Keratinocyte (primary cell): ENCODE data around the gene SMAD3. TPM values are rescaled to one million over a fixed set of nuclear protein-coding genes. Genes with fewer than 3 reads are reported as not detected.

Source experiments
- DNase-seq: peaks from one replicate; pipeline ENCODE4 v3.0.0-alpha.2; 2011; ENCODE audit warnings: low read depth, missing footprints, low spot score
- FAIRE-seq: peaks from 2 replicates; lab custom pipeline; 2011; peaks lifted over from hg19 to GRCh38; lab: Jason Lieb, UNC
- H2AFZ ChIP-seq: 2 replicates; pipeline ENCODE4 v1.6.0; 2012; ENCODE audit warnings: low read length, control low read depth, inconsistent platforms; ENCODE audit not compliant: control insufficient read depth
- H3K27ac ChIP-seq: 2 replicates; pipeline ENCODE4 v1.5.1; 2011; ENCODE audit warnings: low read length; ENCODE audit not compliant: control insufficient read depth, insufficient read depth
- H3K27me3 ChIP-seq: 3 replicates; pipeline ENCODE4 v1.6.0; 2011; ENCODE audit warnings: low read length; ENCODE audit not compliant: control insufficient read depth, insufficient read depth; ENCODE audit errors: extremely low read depth
- H3K36me3 ChIP-seq, 2 experiments: 2 replicates in 1 of 2; 3 replicates in 1 of 2; pipeline ENCODE4 v1.5.1; 2011; ENCODE audit warnings: low read length in 2 of 2, mild to moderate bottlenecking in 1 of 2; ENCODE audit not compliant: control insufficient read depth in 2 of 2, insufficient read depth in 2 of 2; ENCODE audit errors: extremely low read depth in 1 of 2
- H3K4me1 ChIP-seq: 3 replicates; pipeline ENCODE4 v1.5.1; 2011; ENCODE audit warnings: low read length; ENCODE audit not compliant: control insufficient read depth, insufficient read depth; ENCODE audit errors: extremely low read depth
- H3K4me2 ChIP-seq: 3 replicates; pipeline ENCODE4 v1.6.0; 2011; ENCODE audit warnings: low read depth, low read length; ENCODE audit not compliant: control insufficient read depth, insufficient read depth; ENCODE audit errors: extremely low read depth
- H3K4me3 ChIP-seq, 3 experiments: fragments of 200-600 bp in 1 of 3; sonication (generic) in 1 of 3; 2 replicates in 2 of 3; 3 replicates in 1 of 3; pipeline ENCODE4 v1.5.1; 2011 to 2016; ENCODE audit warnings: low read length in 3 of 3, mild to moderate bottlenecking in 3 of 3, control low read depth in 2 of 3, inconsistent platforms in 1 of 3, low read depth in 1 of 3, mixed read lengths in 1 of 3, mixed run types in 1 of 3, moderate library complexity in 1 of 3; ENCODE audit not compliant: control insufficient read depth in 2 of 3, insufficient read depth in 2 of 3; ENCODE audit errors: extremely low read depth in 1 of 3
- H3K79me2 ChIP-seq: 2 replicates; pipeline ENCODE4 v1.6.0; 2012; ENCODE audit warnings: low read length; ENCODE audit not compliant: control insufficient read depth, insufficient read depth
- H3K9ac ChIP-seq: 3 replicates; pipeline ENCODE4 v1.6.0; 2011; ENCODE audit warnings: low read length; ENCODE audit not compliant: control insufficient read depth, insufficient read depth; ENCODE audit errors: extremely low read depth
- H3K9me1 ChIP-seq: 3 replicates; pipeline ENCODE4 v1.6.0; 2011; ENCODE audit warnings: low read length; ENCODE audit not compliant: control insufficient read depth, insufficient read depth; ENCODE audit errors: extremely low read depth
- H3K9me3 ChIP-seq: 2 replicates; pipeline ENCODE4 v1.5.1; 2012; ENCODE audit warnings: low read depth, low read length; ENCODE audit not compliant: control insufficient read depth
- H4K20me1 ChIP-seq: 3 replicates; pipeline ENCODE4 v1.6.0; 2011; ENCODE audit warnings: low read length; ENCODE audit not compliant: control insufficient read depth, insufficient read depth; ENCODE audit errors: extremely low read depth
- CTCF ChIP-seq, 3 experiments: IDR thresholded peaks in 1 of 3; conservative IDR thresholded peaks in 1 of 3; optimal IDR thresholded peaks in 1 of 3; 2 replicates in 2 of 3; 3 replicates in 1 of 3; pipeline versions ENCODE3 to v1.5.1; 2011; ENCODE audit warnings: low read length in 3 of 3, mild to moderate bottlenecking in 3 of 3, moderate library complexity in 2 of 3, control low read depth in 1 of 3, inconsistent platforms in 1 of 3; ENCODE audit not compliant: insufficient read depth in 2 of 3; ENCODE audit errors: extremely low read depth in 1 of 3
- EZH2 ChIP-seq: IDR thresholded peaks from one replicate; pipeline ENCODE4 v1.6.1; 2012; ENCODE audit warnings: inconsistent platforms, mild to moderate bottlenecking, low read length, moderate library complexity
- dilution Hi-C: fragments of 300-500 bp; cut with MboI; formaldehyde crosslinking; loops from one replicate; pipeline ENCODE4 v1.7.0; 2020; ENCODE audit warnings: low sequenced_read_pairs; ENCODE audit not compliant: extremely low pct_ligation_motif_present
- polyA plus RNA-seq, 5 experiments: library from polyadenylated mRNA; depleted of rRNA in 3 of 5; stranded (reverse) in 3 of 5; stranded (forward) in 1 of 5; unstranded in 1 of 5; fragments of >200 nt; gene quantifications; 1 replicate in 1 of 5; 2 replicates in 3 of 5; 3 replicates in 1 of 5; pipeline versions ENCODE4 v1.2.1 to v1.2.3, GENCODE V29; 2011 to 2012; ENCODE audit warnings: missing spikeins in 2 of 5, low read depth in 1 of 5, low replicate concordance in 1 of 5

SMAD3 gene
- polyA plus RNA-seq, 1 donor (not counting 4 experiments of a cell fraction or from before 2014, with no cell fraction given) = 33.7 TPM

- no peak for FAIRE-seq
- peaks cover 6 to 26% of the 10 kb centered on the region in 2 experiments for H3K36me3 ChIP-seq
- H3K4me1 ChIP-seq = peaks cover 70% of the 10 kb centered on the region
- H3K79me2 ChIP-seq = peaks cover 94% of the 10 kb centered on the region
- H3K27ac ChIP-seq = no peak overlapping the region
- no peak overlapping the region for H3K4me2 ChIP-seq
- DNase-seq = no peak
- H2AFZ ChIP-seq = no peak overlapping the region
- H3K9me3 ChIP-seq = no peaks in the 10 kb centered on the region
- peaks cover 6% of the 10 kb centered on the region for H4K20me1 ChIP-seq
- no peak overlapping the region for H3K9ac ChIP-seq
- TF ChIP-seq EZH2 (no peak), CTCF (optimal IDR thresholded peaks at IDR 0.05 in 1 of 3, IDR thresholded peaks at IDR 0.05 in 1 of 3, conservative IDR thresholded peaks at IDR 0.05 in 1 of 3; ENCODE audit: extremely low read depth in 1 of 3, insufficient read depth in 2 of 3, low read length in 3 of 3) (no peak)
- dilution Hi-C loops = no loop called here
- H3K27me3 ChIP-seq = no peaks in the 10 kb centered on the region
- H3K9me1 ChIP-seq = peaks cover 10% of the 10 kb centered on the region
- no peak overlapping the region for H3K4me3 ChIP-seq
Observed at GRCh38 chr15:67079361-67079760, 14.0 kb downstream of the SMAD3 start.

DNA sequence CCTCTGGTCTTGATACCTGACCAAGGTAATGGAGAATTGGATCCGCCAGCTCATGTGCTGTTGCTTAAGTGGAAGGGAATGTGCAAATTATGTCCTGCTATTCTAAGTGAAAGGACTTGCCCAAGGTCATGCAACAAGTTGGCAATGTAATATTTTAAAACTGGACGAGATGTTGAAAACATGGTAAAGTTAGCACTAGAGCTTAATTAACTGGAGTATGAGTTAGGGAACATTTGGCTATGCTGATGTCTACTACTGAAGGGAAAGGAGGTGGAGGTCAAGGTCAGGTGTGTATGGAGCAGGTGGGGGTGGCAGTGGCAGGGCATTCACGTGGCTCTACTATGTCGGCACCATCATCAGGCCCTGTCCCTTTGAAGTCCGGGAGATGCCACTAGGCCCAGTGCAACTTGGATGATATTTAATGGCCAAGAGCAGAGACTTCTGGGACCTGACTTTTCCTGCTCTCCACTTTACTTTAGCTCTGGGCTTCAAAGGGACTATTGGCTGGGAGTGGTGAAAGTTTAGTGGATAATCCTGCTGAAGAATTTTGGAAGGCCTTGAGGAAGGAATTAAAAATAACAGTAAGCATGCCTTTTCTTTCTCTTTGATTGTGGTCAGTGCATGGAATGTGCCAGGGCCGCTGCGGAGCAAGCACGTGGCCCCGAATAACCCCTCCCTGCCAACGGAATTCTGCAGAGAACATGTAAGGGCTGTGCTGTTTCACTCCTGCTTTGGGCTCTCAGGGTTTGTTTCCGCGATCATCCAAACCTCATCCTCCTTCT, 14.9 kb downstream of the SMAD3 start:
- TF ChIP-seq CTCF (optimal IDR thresholded peaks at IDR 0.05 in 1 of 3, IDR thresholded peaks at IDR 0.05 in 1 of 3, conservative IDR thresholded peaks at IDR 0.05 in 1 of 3; ENCODE audit: extremely low read depth in 1 of 3, insufficient read depth in 2 of 3, low read length in 3 of 3) = no peak
- TF ChIP-seq EZH2 = no peak
- Histone ChIP-seq H3K4me1 (peaks cover 75% of the 10 kb centered on the region), H3K4me2 (peak overlapping the region; percentile 22), H4K20me1 (peaks cover 9% of the 10 kb centered on the region), H3K27me3 (no peaks in the 10 kb centered on the region), H3K79me2 (peaks cover 95% of the 10 kb centered on the region), H3K9me3 (no peaks in the 10 kb centered on the region), H3K27ac (peak overlapping the region; percentile 50), H2AFZ (no peak overlapping the region), H3K4me3 (peak overlapping the region in 1 of 3 experiments; percentile 47), H3K9ac (peak overlapping the region; percentile 38), H3K9me1 (peaks cover 18% of the 10 kb centered on the region), H3K36me3 (peaks cover 6 to 33% of the 10 kb centered on the region in 2 experiments)
- dilution Hi-C loops = no loop called here
- DNase-seq (no peak), FAIRE-seq (no peak)
